ELR (cell line): ENCODE data around the gene TMEM183A.

Experiments
- DNase-seq: peaks from one replicate; pipeline ENCODE4 v3.0.0-alpha.2; 2015; ENCODE audit warnings: low read depth

Gene TMEM183A

DNA sequence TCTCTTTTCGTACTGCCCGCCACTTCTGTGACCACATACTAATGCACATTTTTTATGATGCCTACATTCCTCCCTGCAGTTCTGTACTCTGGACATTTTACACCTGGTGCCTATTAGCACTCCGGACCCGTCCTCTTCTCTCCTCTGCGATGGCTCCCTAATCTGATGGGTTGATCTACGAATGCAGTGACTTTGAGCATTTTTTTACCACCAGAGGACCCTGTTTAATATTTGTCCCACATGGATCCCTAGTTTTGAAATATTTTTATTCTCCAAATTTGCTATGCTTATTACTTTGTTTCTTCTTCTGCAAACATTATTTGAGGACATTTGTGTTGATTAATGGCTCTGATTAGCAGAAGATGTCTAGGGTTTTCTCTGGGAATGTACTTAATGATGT, 24.3 kb downstream of the TMEM183A start:
- DNase-seq: peak; percentile 47

GRCh38 chr1:203033287-203033686, 26.1 kb downstream of the TMEM183A start:
- DNase-seq: no peak

DNA sequence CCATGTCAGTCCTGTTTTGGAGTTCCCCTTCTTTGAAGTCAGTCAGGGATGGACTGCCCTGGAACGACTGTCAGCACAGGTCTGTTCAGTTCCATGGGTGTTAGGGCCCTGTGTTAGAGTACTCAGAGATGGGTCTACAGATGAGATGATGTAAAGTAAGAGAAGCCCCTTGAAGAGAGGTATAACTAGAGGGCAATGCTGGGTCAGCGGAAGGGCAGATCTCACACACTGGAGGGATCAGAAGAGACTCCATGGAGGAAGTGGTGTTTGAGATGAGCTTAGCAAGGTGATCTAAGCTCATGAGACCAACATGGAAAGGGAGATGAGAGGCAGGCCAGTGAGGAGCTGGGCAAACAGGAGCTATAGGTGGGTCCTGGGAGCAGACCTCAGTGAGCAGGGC, 26.7 kb downstream of the TMEM183A start:
- no peak for DNase-seq

- no peak for DNase-seq
Measured at GRCh38 chr1:203034422-203035110, 27.4 kb downstream of the TMEM183A start.

GRCh38 chr1:203035111-203036000, 28.2 kb downstream of the TMEM183A start:
- no peak for DNase-seq

GRCh38 chr1:203036135-203036534, 29.0 kb downstream of the TMEM183A start:
- DNase-seq: no peak

DNA sequence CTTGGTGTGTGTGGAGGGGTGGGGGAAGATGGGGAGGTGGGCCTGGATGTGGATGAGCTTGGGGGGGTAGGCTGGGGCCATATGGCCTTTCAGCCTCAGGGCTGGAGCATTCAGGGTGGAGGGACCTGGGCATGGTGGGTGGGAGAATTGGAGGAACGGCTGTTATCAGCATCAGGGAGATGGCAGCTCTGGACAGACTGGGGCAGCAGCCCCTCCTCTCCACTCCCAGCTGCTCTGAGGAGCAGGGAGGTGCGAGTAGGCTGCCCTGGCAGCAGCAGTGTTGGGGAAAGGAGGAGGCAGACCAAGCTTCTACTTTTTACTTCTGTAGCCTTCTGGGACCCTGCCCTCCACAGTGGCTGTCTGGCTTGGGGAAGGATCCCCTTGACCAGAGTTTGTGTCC, 29.4 kb downstream of the TMEM183A start:
- no peak for DNase-seq

- DNase-seq: no peak
Measured at GRCh38 chr1:203037509-203038190, 30.5 kb downstream of the TMEM183A start.

- peak; percentile 60 for DNase-seq
Measured at GRCh38 chr1:203038217-203038741, 31.1 kb downstream of the TMEM183A start.

- DNase-seq: peak; percentile 76
Measured at GRCh38 chr1:203038891-203039608, 31.9 kb downstream of the TMEM183A start.

DNA sequence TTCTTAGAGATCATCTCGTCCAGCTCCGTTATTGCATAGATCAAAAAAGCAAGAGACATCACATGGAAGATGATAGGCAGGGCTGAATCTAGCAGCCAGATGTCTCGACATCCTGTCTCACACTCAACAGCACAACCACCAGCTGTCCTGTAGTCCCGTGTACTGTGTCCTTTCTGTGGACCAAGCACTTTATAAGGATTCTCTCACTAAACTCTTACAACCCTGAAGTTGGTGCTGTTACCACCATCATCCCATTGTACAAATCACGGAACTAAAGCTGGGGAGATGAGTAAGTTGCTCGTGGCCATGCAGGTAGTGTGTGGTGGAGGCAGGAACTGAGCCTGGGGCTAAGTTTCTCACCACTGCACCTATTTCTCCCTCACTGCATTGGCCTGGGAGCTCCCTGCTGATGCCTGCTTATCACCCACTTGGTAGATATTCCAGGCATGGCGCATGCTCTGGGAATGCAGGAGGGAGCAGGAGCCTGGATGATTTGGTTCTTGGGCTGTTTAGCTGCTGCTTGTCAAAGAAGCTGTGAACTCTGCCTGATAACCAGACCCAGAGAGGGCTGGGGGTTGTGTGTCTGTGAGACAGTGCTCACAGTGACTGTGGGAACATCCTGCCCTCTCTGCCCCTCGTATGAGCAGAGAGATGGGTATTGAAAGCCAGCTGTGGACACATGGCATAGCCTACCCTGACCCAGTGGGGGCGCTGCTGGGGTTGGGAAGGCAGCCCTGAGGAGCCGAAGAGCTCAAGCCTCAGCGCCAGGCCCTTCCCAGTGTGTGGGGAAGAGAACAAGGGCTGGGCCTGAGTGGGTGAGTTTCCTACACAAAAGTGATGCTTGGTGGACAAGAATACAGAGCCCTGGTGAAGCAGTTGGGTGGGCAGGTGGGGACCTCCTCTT, 32.7 kb downstream of the TMEM183A start:
- peak; percentile 43 for DNase-seq

GRCh38 chr1:203040513-203041275, 33.5 kb downstream of the TMEM183A start:
- no peak for DNase-seq

DNA sequence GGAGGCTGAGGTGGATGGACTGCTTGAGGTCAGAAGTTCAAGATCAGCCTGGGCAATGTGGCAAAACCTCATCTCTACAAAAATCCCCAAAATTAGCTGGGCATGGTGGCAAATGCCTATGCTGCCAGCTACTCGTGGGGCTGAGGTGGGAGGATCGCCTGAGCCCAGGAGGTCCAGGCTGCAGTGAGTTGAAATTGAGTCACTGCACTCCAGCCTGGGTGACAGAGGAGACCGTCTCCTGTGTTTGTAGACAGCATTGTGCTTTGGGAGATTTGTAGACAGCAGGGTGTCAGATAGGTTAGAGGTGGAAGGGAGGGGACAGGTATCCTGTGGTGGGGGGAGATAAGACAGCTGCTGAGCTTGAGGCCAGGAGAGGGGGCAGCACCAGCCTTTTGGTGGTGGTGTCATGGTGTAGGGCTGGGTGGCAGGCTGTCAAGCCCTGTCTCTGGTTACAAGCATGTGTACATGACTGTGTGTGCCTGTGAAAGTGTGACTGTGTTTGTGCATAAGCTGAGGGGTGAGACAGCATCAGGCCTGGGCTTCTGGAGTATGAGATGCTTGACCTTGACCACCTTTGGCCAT, 34.3 kb downstream of the TMEM183A start:
- no peak for DNase-seq

DNA sequence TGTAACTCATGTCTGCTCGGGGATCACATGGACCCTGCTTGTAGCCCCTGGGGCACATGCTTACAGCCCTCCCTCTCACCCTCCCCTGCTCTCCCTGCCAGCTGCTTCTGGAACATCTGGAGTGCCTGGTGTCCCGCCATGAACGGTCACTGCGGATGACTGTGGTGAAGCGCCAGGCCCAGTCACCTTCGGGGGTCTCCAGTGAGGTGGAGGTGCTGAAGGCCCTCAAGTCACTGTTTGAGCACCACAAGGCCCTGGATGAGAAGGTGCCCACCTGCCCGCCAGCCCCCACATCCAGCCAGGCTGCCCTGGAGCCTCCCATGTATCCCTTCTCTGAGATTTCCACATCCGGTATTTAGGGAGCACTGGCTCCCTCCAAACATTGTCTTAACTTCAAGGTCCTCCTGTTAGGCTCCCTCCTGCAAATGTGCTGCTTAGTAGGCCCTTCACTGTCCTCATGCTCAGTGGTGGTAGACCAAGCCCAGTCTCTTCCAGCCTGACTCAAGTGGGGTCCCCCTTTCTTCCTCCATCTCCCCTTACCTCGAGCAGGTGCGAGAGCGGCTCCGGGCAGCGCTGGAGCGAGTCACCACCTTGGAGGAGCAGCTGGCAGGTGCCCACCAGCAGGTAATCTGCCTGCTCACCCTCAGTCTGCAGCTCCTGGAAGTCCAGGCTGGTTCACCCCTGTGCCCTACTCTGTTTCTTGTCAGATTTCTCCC, 36.8 kb downstream of the TMEM183A start:
- no peak for DNase-seq

- no peak for DNase-seq
Measured at GRCh38 chr1:203044546-203045250, 37.5 kb downstream of the TMEM183A start.

GRCh38 chr1:203045336-203045735, 38.2 kb downstream of the TMEM183A start:
- no peak for DNase-seq

- DNase-seq: no peak
Measured at GRCh38 chr1:203045821-203046594, 38.8 kb downstream of the TMEM183A start.
